GM18520 (cell line): ENCODE data around the gene CRKL.

ENCODE experiments used
- ATAC-seq: cut with Tn5 transposase; IDR thresholded peaks from one replicate; pipeline ENCODE4 v1.9.1; 2021; ENCODE audit not compliant: unreplicated experiment

CRKL gene

DNA sequence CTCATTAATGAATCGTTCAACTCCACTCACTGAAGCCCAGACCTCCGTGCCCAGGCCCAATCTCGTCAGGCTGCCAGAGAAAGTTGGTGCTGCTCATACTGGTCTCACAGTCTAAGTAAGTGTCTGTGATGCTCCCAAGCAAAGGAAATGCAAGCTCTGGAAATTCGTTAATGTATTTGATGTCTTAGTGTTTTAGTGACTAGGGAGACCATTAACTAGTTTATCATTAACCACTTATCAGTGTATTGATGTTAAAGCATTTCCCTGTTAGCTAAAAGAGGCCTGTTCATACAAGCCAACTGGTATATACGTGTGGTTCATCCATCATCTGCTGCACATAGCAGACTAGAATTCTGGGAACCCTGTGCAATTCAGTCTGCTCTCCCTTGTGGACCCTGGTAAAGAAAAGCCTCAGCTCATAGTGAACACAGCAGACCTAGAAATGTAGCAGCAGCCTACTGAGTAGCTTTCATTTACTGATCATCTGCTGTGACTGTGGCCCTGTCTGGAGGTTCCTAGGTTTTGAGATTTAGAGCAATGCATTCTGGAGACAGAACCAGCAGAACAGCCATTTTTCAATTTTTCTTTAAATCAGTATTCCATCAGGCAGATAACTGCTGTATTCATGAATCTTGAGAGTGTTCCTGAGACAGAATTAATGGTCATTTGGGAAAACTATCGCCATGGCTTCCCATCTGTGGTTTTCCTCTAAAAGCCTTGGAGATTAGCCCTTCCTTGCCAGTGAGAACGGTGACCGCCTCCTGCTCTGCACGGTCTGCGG is 34.1 kb downstream of the CRKL start:
- no peak for ATAC-seq

DNA sequence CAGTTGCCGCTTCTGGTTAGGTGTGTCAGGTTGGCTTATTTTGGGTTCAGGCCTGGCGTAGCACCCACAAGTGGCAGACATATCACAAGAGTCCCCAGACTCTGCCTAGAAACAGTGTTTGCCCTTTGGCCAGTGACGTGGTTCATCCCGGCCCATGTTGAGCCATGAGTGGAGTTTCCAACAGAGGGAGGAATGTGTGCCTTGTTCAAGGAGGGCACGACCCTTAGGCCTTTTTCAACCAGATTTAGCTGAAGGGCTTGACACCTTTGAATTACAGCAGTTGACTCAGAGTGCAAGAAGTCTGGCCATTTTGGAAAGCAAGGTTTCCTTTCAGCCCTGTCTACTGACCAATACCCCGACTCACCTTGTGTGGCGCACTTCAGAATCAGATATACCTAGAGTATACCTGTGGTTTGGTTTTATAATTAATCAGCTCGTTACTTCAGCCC is 34.7 kb downstream of the CRKL start:
- no peak for ATAC-seq

DNA sequence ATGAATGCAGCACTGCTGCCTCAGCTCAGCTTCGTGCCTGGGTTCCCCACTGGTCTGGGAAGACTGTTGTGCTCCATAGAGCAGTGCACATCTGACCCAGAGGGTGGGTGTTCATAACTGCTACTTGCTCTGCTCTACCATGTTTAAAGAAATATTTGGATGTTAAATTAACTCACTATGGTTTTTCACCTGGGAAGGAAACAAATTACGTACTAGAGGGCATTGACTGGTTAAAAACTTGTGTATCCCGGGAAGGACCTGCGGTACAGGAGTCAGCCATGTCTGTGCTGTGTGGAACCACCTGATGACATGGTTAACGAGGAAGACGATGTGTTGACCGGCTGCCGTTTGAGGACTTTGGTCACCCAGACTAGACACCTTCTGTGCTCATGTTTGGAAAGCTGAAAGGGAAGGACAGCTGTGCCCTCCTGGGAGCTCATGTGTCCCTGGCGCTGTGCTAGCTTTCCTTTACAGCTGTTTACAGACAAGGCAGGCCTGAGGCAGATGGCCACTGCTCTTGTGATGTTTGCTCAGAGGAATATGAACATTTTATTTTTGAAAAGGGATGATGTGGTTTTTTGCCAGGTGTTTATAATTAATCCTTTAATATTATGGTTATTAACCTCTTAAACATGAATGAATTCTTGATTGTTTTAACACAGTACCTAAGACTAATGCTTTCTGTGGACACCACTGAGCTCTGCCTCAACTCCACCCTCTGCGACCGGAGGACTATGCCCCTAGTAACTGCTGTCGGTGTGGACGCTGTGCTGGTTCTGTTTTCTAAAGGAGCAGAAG is 35.5 kb downstream of the CRKL start:
- no peak for ATAC-seq

DNA sequence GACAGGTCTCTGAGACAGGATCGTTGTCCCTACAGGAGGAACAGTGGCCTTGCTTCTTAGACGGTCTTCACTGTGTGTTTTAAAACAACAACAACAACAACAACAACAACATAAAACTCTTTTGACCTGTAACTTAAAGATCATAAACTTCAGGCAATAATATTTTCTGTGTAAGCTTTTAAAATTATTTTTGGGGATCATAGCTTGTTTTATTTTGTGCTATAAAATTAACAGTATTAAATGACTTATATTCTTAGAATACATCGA is 36.1 kb downstream of the CRKL start:
- no peak for ATAC-seq

DNA sequence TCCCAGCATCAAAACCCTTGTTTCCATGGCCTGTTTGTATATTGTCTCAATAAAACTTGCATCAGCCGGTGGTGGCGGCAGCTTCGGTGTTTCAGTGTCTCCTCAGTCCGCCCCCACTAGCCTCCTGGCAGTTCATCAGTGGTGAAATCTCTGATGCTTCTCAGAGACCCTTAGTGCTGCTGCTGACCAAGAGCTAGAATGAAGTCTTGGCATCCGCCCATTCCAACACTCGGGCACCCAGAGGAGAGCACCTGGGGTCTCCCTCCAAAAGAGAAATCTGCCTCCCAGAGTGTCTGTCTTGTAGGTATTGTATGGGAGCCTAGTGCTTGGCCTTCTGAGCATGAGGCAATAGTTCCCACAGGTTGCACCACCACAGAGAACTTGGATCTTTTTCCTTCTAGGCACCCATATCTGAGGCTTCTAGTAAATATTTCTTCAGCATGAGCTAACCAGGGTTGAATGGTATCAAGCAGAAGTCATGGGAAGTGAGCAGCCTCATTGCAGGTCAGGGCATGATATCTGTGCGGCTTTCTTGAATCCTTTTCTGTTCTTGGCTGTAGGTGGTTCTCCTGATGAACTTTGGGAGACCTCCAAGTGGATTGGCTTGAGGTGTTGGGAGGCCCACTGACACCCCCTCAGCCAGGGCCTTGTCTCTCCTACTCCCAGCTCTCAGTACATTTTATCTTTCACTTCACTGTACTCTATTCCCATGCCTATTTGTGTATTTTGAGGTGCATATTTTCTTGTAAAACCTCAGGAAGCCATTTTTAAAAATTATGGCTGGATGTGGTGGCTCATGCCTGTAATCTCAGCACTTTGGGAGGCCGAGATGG is 36.7 kb downstream of the CRKL start:
- no peak for ATAC-seq

DNA sequence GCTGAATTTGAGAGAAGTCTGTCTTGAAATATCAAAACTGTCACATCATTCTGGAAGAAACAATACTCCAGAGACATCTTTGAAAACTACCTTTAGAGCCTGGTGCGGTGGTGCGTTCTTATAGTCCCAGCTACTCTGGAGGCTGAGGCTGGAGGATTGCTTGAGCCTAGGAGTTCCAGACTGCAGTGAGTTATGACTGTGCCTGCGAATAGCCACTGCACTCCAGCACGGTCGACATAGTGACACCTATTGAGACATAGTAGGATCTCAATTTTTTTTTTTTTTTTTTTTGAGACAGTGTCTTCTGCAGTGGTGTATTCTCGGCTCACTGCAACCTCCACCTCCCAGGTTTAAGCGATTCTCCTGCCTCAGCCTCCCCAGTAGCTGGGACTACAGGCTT is 38.3 kb downstream of the CRKL start:
- no peak for ATAC-seq

DNA sequence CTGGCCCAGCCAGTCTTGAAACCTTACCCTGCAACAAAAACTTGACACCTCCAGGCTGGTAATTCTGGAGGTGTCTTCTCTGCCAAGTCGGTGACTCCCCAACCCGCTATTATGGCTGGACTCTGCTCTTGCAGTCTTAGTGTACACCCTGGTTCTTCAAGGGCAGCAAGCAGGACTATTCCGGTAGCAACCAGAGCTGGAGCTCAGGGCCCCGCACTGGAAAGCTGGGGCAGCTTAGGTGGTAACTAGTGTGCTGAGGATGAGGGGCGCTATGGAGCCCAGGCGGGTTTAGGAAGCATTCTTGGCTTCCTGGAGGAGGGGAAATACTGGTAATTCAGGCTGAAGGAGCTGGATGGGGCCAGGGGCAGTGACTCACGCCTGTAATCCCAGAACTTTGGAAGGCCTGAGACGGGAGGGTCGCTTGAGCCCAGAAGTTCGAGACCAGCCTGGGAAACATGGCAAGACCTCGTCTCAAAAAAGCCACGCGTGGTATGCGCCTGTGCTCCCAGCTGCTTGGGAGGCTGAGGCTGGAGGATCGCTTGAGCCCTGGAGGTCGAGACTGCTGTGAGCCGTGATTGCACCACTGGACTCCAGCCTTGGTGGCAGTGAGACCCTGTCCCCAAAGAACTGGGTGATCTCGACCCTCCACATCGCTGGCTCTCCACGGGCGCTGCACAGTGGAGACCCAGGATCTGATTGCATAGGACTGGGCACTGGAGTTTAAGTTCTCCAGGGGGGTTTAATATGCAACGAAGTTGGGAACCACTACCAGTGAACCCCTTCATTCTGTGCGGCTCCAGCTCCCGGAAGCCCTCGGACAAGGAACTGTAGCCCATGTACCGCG is 39.3 kb downstream of the CRKL start:
- ATAC-seq: no peak

DNA sequence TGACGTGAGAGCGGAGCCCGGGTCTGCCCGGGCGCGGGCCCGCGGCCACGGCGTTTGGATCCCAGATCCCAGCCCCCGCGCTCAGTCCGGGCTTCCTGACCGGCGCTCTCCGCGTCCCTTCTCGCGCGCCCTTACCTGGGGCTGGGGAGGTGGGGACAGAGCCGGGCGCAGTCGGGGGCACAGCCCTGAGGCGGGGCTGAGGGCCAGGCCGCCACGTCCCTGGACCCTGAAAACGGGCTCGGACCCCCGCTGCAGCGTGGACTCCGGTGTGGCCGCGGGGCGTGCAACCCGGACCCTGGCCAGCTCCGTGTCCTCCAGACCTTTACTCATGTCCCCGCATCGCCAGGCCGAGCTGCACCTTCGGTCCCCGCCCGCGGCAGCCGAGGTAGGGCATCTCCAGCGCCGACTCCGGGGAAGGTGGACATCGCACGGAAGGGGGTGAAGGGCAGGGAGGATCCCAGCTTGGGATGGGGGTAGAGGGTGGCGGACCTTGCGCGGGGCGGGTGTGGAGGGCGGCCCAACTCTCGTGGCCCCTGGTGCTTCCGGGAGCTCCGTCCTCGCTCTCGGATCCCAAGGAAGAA is 40.0 kb downstream of the CRKL start:
- ATAC-seq: no peak

DNA sequence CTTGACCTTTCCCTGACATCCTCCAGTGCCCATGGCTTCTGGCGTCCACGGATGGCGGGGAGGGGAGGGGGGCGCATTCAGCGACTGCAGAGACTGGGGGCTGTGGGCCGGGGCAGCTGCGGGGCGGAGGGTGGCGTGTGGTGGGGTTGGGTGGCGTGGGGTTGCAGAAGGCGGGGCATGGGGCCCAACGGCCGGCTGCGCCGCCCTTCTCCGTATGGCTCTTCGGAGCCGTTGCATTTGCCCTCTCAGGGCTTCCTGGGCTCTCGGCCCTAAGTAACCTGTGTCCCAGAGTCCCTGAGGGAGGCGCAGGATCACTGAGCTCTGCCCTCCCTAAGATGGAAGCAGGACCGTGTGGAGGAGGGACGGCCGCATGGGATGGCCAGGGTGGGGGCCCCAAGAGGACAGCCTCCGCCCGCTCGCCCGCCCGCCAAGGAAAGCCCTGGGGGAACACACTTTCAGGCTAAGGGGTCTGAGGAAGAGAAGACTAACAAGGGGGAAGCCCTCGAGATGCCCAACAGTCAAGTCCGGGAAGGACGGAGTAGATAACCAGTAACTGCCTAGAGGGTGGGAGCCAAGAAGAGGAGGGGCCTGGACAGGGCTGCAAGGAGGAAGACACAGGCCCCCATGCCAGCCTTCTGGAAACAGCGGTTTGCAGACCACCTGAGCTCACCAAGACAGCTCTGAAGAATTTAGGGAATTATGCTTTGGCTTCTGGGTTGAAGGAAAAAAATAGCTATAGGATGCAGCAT is 40.6 kb downstream of the CRKL start:
- no peak for ATAC-seq

DNA sequence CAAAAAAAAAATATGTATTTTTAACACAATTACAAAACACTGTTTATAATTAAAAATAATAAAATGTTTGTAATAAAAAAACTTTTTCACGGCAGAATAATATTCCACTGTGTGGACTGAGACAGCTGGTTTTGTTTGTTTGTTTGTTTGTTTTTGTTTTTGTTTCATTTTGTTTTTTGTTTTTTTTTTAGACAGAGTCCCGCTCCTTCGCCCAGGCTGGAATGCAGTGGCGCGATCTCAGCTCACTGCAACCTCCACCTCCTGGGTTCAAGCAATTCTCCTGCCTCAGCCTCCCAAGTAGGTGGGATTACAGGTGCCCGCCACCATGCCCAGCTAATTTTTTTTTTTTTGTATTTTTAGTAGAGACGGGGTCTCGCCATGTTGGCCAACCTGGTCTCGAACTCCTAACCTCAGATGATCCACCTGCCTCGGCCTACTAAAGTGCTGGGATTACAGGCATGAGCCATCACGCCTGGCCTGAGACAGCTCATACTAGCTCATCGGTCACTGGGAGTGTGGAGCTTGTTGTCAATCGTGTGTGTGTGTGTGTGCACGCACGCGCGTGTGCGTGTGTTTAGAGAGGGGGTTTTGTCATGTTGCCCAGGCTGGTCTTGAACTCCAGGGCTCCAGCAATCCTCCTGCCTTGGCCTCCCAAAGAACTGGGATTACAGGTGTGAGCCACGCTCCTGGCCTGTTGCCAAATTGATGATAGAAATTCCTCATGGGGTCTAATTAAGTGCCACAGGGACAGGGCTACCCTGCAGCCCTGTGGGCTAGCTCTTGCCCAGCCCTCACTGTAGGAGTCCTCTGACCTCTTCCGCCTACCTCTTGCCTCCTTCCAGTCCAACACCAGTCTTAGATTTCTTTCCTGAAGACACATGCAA is 42.6 kb downstream of the CRKL start:
- no peak for ATAC-seq

DNA sequence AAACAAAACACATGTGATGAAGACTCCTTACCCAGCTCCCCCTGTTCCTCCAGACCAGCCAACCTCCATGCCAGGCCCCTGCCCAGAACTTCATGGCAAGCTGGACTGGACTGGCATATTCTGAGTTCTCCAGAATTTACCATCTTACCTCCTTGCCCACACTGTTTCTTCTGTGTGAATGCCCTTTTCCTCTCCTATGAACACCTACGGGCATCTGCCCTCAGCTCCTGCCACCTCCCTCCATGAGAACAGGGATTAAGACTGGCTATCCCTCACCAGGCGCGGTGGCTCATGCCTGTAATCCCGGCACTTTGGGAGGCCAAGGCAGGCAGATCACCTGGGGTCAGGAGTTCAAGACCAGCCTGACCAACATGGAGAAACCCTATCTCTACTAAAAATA is 43.4 kb downstream of the CRKL start:
- ATAC-seq: no peak

DNA sequence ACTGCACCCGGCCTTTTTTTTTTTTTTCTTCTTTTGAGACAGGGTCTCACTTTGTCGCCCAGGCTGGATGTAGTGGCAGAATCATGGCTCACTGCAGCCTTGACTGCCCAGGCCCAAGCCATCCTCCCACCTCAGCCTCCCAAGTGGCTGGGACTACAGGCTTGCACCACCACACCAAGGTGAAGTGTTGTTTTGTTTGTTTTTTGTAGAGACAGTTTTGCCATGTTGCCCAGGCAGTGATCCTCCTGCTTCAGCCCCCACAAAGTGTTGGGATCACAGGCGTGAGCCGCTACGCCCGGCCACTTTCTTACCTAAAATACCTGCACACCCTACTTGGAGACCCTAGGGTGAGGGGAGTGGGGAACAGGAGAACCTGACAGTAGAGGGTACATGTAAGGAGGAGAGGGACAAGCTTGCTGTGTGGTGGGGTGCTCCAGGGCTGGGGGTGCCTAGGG is 45.3 kb downstream of the CRKL start:
- no peak for ATAC-seq

DNA sequence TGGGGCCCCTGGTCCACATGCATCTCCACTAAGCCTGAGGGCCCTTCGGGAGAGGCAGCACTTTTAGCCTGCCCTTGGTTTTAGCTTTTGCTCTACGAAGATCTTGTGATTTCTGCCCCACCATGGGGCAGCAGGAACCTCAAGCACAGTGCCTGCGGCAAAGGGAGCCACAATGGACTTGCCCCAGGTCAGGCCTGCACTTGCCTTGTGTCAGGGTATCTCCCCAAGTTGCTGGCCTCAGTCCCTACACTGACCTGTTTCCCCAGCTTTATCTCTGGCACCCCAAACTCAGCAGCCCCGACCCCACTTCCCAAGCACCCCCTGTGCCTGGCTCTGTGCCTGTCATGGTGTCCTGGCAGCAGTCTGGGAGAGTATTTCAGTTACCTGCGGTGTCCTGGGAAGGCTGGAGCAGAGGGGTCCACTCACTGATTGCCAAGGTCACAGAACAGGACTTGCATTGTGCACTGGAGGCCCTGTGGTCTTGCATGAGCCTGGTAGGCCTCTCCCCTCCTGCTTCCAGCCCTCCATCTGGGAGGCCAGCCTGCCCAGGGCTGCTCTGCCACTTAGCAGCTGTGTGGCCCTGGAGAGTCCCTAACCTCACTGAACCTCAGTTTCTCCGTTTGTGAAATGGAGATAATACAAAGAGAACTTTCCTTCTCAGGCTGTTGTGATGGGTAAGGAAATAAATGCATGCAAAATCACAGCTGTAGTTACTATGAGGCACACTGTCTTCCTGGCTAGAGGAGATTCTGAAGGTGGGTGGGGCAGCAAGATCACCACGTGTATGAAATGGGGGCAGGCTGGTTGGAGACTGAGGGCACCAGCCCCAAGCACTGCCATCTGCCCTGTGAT is 46.2 kb downstream of the CRKL start:
- no peak for ATAC-seq

DNA sequence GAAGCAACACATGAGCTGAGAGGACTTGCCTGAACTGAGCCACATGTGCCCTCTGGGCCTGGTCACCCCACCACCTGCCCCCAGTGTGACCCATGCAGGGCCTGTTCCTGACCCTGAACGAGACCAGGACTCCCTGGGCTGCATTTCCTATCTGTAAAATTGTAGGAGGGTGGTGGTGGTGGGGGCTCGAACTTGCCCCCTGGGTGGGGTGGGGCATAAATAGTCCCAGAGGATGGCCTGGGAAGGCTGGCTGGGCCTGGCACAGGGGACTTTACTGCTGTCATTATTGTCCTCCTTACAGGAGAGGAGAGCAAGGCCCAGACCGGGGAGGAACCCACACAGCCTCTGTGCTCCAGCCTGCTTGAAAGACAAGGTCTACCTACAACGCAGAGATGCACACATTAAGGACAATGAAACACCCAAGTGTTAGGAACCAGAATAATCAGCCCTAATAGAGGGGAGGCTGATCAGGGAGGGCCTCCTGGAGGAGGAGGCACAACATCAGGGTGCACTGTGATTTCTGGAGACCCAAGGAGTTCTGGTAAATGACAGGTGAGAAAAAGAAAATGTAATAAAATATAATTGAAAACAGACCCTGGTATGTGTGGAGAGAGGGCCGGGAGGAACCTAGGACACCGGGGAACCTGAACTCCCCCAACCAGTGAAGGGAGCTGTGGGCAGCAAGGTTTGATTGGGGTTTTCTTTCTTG is 47.0 kb downstream of the CRKL start:
- no peak for ATAC-seq

DNA sequence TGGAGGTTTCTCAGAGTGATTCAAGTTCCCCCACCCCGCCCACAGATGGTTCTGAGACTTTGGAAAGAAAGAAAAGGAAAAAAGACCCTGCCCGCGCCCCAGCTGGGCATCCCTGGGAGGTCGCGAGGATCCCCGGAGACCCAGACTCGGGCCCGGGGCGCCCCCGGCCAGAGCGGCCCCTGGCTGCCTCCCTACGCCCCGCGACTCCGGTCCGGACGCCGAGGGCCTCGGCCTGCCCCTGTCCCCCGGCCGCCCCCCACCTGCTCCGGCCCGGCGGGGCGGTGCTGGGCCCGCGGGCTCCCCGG is 47.5 kb downstream of the CRKL start:
- ATAC-seq: no peak

DNA sequence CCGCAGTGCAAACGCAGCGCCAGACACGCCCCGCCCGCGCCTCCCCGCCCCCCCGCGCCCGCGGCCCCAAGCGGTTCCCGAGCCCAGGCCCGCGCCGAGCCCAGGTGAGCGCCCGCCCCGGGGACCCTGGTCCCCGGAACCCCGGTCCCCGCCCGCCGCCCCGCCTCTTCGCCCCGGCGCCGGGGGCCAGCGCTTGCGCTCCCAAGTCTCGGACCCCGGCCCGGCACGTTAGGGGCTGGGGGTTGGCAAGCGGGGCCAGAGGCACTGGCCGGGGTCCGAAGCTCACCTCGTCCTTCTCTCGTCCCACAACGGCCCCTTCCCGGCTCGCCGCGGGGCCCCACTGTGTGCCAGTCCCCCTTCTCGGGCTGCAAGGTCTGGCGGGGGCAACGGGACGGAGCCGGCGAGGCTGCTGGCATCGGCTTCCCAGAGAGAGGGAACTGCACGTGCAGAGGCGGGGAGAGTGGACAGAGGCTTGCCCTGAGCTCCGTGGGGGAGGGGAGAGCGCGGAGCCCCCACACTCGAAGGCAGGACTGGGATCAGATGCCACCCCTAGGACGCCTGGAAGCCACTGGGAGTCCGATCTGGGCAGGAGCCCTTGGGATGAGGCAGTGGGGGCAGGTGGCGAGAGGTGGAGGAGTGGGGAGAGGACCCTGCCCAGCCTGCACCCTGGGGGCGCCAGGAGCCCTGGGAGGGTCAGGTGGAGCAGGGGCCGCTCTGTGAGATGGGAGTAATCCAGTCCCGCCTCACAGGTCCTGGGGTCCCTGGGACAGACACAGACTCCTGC is 48.1 kb downstream of the CRKL start:
- ATAC-seq: no peak
